Fibroblast of villous mesenchyme (primary cell): ENCODE results near the gene SUGP1. TPM values are rescaled to one million over a fixed set of nuclear protein-coding genes. Genes with fewer than 3 reads are reported as not detected.

Experiments
- DNase-seq: peaks from one replicate; pipeline ENCODE4 v3.0.0-alpha.2; 2010; ENCODE audit warnings: low read depth
- H3K4me3 ChIP-seq: 2 replicates; pipeline ENCODE4 v1.5.1; 2011; ENCODE audit warnings: low read depth, mild to moderate bottlenecking, low read length
- CTCF ChIP-seq: IDR thresholded peaks from 2 replicates; pipeline ENCODE4 v1.5.1; 2012; ENCODE audit warnings: low read depth, mild to moderate bottlenecking, low read length; ENCODE audit not compliant: insufficient read depth
- total RNA-seq: library from RNA; depleted of rRNA; stranded (reverse); fragments of >200 nt; gene quantifications from 2 replicates; pipeline ENCODE4 v1.2.3, GENCODE V29; 2012

The SUGP1 gene
- total RNA-seq, 1 donor = 22.5 TPM

GRCh38 chr19:19268453-19269385 is 51.6 kb downstream of the SUGP1 start:
- no peak for TF ChIP-seq CTCF
- H3K4me3 ChIP-seq = no peak overlapping the region
- DNase-seq = no peak

GRCh38 chr19:19267305-19267704 is 53.0 kb downstream of the SUGP1 start:
- DNase-seq = no peak
- H3K4me3 ChIP-seq = no peak overlapping the region
- no peak for TF ChIP-seq CTCF

- TF ChIP-seq CTCF = no peak
- no peak overlapping the region for H3K4me3 ChIP-seq
- DNase-seq = no peak
These were observed 56.3 kb downstream of the SUGP1 start for GRCh38 chr19:19263886-19264487.

- no peak overlapping the region for H3K4me3 ChIP-seq
- TF ChIP-seq CTCF = no peak
- DNase-seq = no peak
These were observed 57.9 kb downstream of the SUGP1 start for GRCh38 chr19:19262190-19263057.

- no peak for DNase-seq
- no peak overlapping the region for H3K4me3 ChIP-seq
- TF ChIP-seq CTCF = no peak
These were observed 58.7 kb downstream of the SUGP1 start for GRCh38 chr19:19261350-19262189.
